LNCAP (cell line): ENCODE results near the gene SEMA3G.

Source experiments
- TF ChIP-seq, protein P1 (sequence below): fragments of 450-650 bp; IDR thresholded peaks from 2 replicates; pipeline ENCODE4 v1.5.1; 2017; ENCODE audit warnings: mild to moderate bottlenecking

Gene SEMA3G

DNA sequence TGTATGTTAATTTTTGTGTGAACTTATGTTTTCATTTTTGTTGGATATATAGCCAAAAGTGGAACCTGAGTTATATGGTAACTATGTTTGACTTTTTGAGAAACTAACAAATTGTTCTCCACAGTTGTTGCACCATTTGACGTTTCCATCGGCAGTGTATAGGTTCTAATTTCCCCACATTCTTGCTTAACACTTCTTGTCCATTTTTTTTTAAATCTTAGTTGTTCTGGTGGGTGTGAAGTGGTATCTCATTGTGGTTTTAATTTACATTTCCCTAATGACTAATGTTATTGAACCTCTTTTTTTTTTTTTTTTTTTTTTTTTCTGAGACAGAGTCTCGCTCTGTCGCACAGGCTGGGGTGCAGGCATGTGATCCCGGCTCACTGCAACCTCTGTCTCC lies 18.5 kb upstream of the SEMA3G start:
- TF ChIP-seq, protein P1, sequence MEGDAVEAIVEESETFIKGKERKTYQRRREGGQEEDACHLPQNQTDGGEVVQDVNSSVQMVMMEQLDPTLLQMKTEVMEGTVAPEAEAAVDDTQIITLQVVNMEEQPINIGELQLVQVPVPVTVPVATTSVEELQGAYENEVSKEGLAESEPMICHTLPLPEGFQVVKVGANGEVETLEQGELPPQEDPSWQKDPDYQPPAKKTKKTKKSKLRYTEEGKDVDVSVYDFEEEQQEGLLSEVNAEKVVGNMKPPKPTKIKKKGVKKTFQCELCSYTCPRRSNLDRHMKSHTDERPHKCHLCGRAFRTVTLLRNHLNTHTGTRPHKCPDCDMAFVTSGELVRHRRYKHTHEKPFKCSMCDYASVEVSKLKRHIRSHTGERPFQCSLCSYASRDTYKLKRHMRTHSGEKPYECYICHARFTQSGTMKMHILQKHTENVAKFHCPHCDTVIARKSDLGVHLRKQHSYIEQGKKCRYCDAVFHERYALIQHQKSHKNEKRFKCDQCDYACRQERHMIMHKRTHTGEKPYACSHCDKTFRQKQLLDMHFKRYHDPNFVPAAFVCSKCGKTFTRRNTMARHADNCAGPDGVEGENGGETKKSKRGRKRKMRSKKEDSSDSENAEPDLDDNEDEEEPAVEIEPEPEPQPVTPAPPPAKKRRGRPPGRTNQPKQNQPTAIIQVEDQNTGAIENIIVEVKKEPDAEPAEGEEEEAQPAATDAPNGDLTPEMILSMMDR = no peak

DNA sequence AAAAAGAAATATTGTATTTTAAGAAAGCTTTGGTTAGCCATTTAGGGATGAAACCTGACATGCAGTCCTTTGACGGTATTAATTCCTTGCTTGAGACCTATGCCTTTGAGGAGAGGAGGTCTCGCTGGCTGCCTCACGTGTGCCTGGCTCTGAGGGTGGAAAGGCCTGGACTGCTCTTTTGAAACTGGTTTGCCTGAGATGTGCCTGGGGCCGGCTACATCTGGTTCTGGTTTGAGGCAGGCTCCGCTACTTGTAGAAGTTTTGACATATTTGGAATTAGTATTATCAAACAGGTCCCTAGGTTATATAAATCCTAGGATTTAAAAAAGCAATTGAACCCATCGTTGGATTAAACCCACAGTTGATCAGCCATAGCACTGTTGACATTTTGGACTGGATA lies 17.0 kb upstream of the SEMA3G start:
- TF ChIP-seq, protein P1 = no peak

DNA sequence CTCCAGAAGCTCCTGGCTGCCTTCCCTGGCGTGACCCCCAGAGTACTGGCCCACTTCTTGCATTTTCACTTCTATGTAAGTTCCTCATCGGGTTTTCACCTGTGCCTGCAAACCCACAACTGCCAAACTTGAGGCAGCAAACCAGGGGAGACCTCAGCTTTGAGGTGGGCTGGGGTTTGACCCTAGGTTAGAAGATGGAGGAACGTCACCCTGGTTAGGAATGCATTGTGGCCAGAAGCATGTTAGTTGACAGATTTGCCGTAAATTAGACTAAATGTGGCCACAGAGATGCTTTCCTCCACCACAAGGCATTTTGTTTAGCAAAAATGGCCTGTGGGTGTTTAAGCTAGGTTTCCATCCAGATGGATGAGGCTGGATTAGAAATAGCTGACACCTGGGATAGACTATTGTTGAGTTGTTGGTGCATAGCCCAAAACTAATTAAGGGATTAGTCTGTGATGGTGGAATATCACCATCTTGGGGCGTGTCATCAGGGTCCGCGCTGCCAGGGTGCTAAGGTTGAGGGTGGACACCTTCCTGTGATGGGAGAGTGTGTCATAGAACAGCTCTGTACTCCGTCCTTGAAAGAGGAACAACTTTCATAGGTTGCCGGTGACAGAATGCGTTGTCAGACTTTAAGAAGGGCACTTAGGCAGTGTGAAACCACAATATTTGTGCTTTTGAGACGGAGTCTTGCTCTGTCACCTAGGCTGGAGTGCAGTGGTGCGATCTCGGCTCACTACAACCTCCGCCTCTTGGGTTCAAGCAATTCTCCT lies 14.1 kb upstream of the SEMA3G start:
- TF ChIP-seq, protein P1 = no peak

DNA sequence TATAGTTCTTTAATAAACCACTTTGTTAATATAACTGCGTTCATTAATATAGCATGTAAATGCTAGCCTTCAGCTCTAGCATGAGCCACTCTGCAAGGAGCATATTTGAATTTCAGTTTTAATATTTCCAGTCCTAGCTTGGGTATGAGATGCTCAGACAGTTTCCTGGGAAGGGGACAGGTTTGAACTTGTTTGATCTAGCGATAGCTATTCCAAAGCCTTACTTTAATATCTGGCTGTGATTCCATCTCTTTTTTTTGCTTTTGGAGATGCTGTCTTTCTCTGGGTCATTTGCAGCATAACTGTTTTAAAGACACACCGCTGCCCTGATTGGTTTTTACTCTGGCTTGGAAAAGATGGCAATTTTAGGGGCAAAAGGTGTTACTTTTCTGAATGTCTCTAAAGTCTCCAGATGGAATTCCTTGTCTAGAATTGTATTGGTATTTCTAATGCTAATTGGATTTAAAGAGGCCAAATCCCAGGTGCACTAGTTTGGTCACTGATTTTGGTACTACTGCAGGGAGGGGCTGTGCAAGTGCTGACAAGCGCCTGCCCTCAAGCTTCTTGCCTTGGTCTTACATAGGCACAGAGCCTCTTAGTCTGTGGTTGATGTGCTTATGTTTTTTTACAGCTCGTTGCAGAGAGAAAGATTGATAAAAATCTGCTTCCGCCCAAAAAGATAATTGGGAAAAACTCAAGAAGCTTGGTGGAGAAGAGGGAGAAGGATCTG lies 13.3 kb upstream of the SEMA3G start:
- TF ChIP-seq, protein P1 = no peak

DNA sequence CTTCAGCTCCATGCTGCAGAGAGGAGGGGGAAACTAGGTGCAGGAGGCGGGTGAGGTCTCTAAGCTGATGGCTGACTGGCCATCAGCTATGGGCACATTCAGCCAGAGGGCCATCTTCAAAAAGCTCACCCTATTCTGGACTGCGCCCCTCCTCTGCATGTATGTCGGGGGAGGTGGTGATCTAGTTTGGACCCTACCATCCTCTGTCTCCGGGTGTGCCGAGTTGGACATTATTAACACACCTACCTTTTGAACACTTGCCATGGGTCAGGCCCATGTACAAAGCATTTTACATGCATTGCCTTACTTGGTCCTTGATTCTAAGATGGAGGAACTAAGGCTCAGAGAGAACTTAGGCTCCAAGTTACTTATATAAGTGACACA lies 11.9 kb upstream of the SEMA3G start:
- TF ChIP-seq, protein P1 = no peak

DNA sequence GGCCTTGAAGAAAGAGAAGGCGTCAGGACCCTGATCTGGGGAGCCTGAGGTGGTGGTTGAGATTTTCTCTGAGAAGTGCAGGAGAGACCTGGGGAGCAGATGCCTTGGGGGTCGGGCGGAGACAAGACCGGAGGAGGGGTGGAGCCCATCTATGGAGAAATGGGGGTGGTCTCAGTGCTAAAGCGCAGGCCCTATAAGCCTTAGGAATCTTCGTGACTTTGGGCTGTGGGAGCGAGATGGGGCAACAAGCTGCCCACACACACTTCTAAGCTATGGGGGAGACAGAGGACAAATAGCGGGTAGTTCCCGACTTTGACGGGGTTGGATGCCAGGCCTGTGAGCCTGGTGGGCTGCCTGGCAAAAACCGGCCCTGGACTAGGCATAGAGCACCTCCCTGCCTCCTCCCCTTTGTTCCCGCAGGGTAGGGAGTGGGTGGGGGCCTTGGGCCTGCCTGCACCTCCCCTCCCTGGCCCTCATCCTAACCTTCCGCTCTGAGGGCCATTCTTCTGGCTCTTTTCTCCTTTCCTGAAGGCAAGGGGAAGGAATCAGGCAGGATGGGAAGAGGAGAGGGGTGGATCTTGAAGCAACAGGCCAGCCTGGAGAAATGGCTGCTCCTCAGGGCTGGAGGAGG lies 11.4 kb upstream of the SEMA3G start:
- TF ChIP-seq, protein P1 = no peak

DNA sequence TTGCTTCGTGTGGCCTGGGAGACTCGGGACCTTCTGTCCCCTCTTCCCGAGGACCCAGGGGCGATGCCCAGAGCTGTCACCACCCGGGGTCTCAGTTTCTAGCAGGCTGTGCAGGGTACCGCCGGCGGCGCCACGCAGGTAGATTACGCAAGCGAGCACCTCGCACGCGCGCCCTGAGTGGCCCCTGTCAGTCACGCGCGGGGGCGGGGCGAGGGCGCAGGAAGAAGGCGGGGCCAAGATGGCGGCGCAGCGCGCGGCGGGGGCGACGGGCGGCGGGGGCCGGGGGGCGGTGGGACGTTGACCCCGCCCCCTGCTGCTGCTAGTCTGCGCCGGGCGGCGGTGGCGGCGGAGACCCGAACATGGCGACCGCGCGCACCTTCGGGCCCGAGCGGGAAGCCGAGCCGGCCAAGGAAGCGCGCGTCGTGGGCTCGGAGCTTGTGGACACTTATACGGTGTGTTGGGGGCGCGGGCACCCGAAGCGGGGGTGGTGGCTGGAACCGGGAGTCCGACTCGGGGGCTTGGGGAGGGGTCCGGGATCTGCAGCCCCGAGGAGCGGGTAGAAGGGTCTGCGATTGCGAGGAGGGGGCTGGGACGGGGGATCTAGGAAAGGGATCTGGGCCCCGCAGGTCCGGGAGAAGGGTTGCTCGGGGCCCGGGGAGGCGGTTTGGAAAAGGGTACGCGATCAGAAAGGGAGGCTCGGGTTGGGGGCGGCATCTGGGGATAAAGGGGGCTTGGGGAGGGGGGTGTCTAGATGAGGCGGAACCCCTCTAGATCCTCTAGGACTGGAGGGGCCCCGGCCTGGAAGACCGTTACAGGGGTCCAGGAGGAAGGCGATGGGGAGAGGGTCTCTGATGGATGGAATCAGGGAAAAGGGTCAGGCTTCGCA lies 10.6 kb upstream of the SEMA3G start, which contains the start of gene NISCH:
TSS of gene NISCH (plus strand) at position 322 of the 886 bp plus-strand sequence. CDS start at position 360, 38 bp downstream.
- TF ChIP-seq, protein P1 = no peak
